ENCODE data around the gene ENTHD1. TPM values are rescaled to one million over a fixed set of nuclear protein-coding genes. Genes with fewer than 3 reads are reported as not detected.

ENTHD1 gene
- total and polyA plus RNA-seq, 2 of the 8 experiments (the other 6 are each of a cell fraction or from before 2014, with no cell fraction given): not detected

GRCh38 chr22:39728236-39728860 is 165.2 kb downstream of the ENTHD1 start:
- ChIA-PET POLR2A (ENCODE audit: partially characterized antibody) (no interaction called here), CTCF (ENCODE audit: partially characterized antibody) (no interaction called here)
- H3K36me3 ChIP-seq (ENCODE audit: control insufficient read depth in 2 of 4, insufficient read depth in 4 of 4, low read length in 3 of 4): no peaks in the 10 kb centered on the region
- H3K18ac ChIP-seq (ENCODE audit: extremely low read depth, low read length): no peak overlapping the region
- H3K56ac ChIP-seq (replicated peaks; ENCODE audit: insufficient read length, low read depth, low read length): no peak overlapping the region
- H3K4me2 ChIP-seq (ENCODE audit: insufficient read depth in 1 of 2, low read depth in 2 of 2, low read length in 2 of 2): no peak overlapping the region
- WGBS, 2 experiments (ENCODE audit: extremely low coverage in 1 of 2, insufficient coverage in 1 of 2, insufficient read length in 1 of 2, insufficient replicate concordance in 2 of 2, low coverage in 1 of 2, low lambda C conversion rate in 2 of 2, missing lambda C conversion rate in 1 of 2): 88% methylated on average over 12 of the region's 12 CpGs; no CpG with 5 or more reads in 1 of the 2 experiments
- peaks cover 0 to 5% (median 0%) of the 10 kb centered on the region in 4 experiments; a peak in 1 of 7 replicates for H3K4me1 ChIP-seq (replicated peaks in 1 of 4; ENCODE audit: control insufficient read depth in 3 of 4, insufficient read depth in 4 of 4, low read length in 3 of 4)
- H3K23ac ChIP-seq (ENCODE audit: insufficient read length): no peak overlapping the region
- no peak overlapping the region for H3K14ac ChIP-seq (ENCODE audit: insufficient read length)
- no peaks in the 10 kb centered on the region for H3K27me3 ChIP-seq (replicated peaks in 1 of 4; ENCODE audit: control insufficient read depth in 3 of 4, extremely low read depth in 1 of 4, insufficient read depth in 3 of 4, low read length in 3 of 4)
- no peaks in the 10 kb centered on the region for H3K79me2 ChIP-seq (ENCODE audit: control insufficient read depth in 1 of 2, insufficient read depth in 2 of 2, low read length in 2 of 2)
- no peak overlapping the region for H4K91ac ChIP-seq (replicated peaks; ENCODE audit: insufficient read length, low read length)
- H3K27ac ChIP-seq (ENCODE audit: low read depth, low read length): no peak overlapping the region
- FAIRE-seq (no peak), DNase-seq (ENCODE audit: low read depth in 1 of 2, low spot score in 2 of 2) (peak in 1 of 2 experiments; percentile 26)
- H4K8ac ChIP-seq (ENCODE audit: extremely low read depth, insufficient read depth, low read length): no peak overlapping the region
- H4K5ac ChIP-seq (ENCODE audit: insufficient read length, low read depth, low read length): no peak overlapping the region
- no peak overlapping the region for H2BK12ac ChIP-seq (ENCODE audit: low read depth, low read length)
- no peak overlapping the region for H2BK15ac ChIP-seq (ENCODE audit: low read length)
- no peaks in the 10 kb centered on the region for H4K20me1 ChIP-seq (replicated peaks in 1 of 2; ENCODE audit: control insufficient read depth in 1 of 2, insufficient read depth in 2 of 2, low read length in 2 of 2)
- no peak overlapping the region for H2AK5ac ChIP-seq (ENCODE audit: low read depth, low read length)
- H3K9me3 ChIP-seq (ENCODE audit: insufficient read depth in 2 of 2, low read depth in 1 of 2, low read length in 1 of 2): no peaks in the 10 kb centered on the region
- H2BK20ac ChIP-seq (ENCODE audit: low read length): no peak overlapping the region
- H3K23me2 ChIP-seq (ENCODE audit: low read depth, low read length): no peaks in the 10 kb centered on the region
- no peak overlapping the region for H3K9ac ChIP-seq (replicated peaks in 1 of 4; ENCODE audit: extremely low read depth in 1 of 4, low read depth in 3 of 4, low read length in 3 of 4)
- no peaks in the 10 kb centered on the region for H3K79me1 ChIP-seq (ENCODE audit: low read depth, low read length)
- H3K4ac ChIP-seq (replicated peaks; ENCODE audit: insufficient read length, low read depth, low read length): no peak overlapping the region
- no peak overlapping the region for H3K4me3 ChIP-seq (ENCODE audit: extremely low read depth in 1 of 4, insufficient read depth in 2 of 4, low read depth in 3 of 4, low read length in 4 of 4)
- no peak overlapping the region for H2BK5ac ChIP-seq (ENCODE audit: low read depth, low read length)
- no peak overlapping the region for H2BK120ac ChIP-seq (replicated peaks; ENCODE audit: low read depth, low read length)
- H2AFZ ChIP-seq (ENCODE audit: low read length): no peak overlapping the region
- TF ChIP-seq YY1 (IDR thresholded peaks at IDR 0.05; ENCODE audit: low read depth, low read length) (no peak), NANOG (IDR thresholded peaks at IDR 0.05; ENCODE audit: insufficient read depth, low read depth, low read length, poor library complexity, severe bottlenecking) (no peak), SP1 (IDR thresholded peaks at IDR 0.05; ENCODE audit: low read depth, low read length) (no peak), POU5F1 (IDR thresholded peaks at IDR 0.05; ENCODE audit: low read depth, low read length) (no peak), CHD1 (IDR thresholded peaks at IDR 0.05; ENCODE audit: low read depth, low read length) (no peak), RAD21 (IDR thresholded peaks at IDR 0.05 in 1 of 2, conservative IDR thresholded peaks at IDR 0.05 in 1 of 2; ENCODE audit: low read depth in 2 of 2, low read length in 2 of 2) (no peak), SP2 (IDR thresholded peaks at IDR 0.05; ENCODE audit: low read length) (no peak), GTF2F1 (IDR thresholded peaks at IDR 0.05; ENCODE audit: borderline replicate concordance, low read depth, low read length) (no peak), MAFK (IDR thresholded peaks at IDR 0.05; ENCODE audit: low read depth, low read length) (no peak), BACH1 (IDR thresholded peaks at IDR 0.05; ENCODE audit: low read length) (no peak), SIX5 (IDR thresholded peaks at IDR 0.05; ENCODE audit: low read depth, low read length) (no peak), CBX5 (IDR thresholded peaks at IDR 0.05; ENCODE audit: low read depth, low read length) (no peak)
- TF ChIP-seq, protein P1, sequence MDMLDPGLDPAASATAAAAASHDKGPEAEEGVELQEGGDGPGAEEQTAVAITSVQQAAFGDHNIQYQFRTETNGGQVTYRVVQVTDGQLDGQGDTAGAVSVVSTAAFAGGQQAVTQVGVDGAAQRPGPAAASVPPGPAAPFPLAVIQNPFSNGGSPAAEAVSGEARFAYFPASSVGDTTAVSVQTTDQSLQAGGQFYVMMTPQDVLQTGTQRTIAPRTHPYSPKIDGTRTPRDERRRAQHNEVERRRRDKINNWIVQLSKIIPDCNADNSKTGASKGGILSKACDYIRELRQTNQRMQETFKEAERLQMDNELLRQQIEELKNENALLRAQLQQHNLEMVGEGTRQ (IDR thresholded peaks at IDR 0.05; ENCODE audit: low read length): no peak

Measured in H1 (cell line).